AG08395 (cell line): ENCODE data around the gene KLHL20.

Source experiments
- DNase-seq: peaks from one replicate; pipeline ENCODE4 v3.0.0; 2012; ENCODE audit warnings: mixed read lengths, low spot score

The KLHL20 gene

DNA sequence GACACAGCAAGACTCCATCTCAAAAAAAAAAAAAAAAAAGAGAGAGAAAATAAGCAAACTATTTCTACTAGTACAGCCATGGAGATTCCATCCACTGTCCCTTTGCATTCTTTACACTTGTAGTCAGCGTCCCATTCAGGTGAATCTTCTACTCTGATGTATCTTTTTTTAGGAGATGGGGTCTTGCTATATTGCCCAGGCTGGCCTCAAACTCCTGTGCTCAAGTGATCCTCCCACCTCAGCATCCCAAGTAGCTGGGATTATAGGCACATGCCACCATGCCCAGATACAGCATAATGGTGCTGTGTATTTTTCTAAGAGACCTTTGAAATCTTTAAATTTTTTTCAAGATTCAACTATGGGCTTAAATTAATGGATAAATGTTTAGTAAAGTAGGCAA is 118.0 kb downstream of the KLHL20 start:
- DNase-seq, result no peak
